HL-60/S4 treated with retinoic acid at 250 ng/mL for 4 days and 3 days (cell line): ENCODE data around the gene MORN4.

Experiments
- in situ Hi-C: fragments of 300-500 bp; cut with MboI; formaldehyde crosslinking; loops from 2 replicates; pipeline ENCODE4 v1.7.0; 2022; ENCODE audit warnings: low sequenced_read_pairs

MORN4 gene

DNA sequence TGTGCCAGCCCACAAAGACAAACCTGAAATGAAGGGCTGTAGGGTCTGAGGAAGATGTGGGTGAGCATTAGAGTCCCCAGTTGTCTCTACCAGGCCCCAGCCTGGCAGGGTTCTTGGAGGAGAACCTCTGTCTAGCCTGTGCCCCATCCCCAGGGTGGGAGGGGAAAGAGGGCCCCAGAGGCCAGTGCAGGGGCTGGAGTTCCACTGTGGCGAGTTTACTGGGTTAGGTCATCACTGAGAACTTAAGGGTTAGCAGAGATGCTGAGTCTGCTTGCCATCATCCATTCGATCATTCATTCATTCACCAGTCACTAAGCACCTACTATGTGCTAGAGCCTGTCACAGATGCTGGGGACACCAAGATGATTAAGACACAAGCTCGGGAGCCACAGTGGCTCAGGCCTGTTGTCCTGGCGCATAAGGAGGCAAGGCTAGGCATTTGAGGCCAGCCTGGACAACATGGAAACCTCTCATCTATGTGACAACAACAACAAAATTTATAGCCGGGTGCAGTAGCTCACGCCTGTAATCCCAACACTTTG, 58.1 kb downstream of the MORN4 start:
- in situ Hi-C loops = no loop called here

DNA sequence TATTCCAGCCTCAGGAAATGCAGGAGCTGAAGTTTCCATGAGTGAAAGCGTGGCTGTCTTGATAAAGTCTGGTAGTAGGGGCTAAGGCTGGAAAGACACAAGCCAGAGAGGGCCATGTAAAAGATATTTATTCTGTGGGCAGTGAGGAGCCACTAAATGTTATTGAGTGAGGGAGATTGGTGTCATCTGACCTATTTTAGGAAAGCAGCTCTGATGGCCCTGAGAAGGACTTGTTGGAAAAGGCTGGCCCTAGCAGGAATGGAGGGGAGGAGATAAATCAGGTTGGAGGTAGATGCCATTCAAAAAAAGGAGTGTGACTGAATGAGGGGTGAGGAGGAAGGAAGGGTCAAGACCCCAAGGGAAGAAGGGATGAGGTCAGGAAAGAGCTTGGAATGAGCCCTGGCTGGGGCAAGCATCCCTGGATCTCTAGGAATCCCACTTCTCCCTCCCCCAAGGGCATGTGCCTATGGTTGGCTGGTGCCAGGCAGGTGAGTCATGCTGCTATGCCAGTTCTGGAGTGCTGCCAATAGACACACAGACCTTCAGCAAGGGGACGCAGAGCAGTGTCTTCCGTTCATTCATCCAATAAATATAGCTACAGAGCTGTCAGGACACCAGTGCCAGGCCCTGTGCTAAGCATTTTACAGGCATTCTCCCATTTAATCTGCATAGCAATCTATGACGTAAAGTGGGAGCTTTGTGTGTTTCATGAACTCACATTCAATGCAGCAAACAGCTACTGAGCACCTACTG, 58.8 kb downstream of the MORN4 start:
- in situ Hi-C loops = no loop called here

DNA sequence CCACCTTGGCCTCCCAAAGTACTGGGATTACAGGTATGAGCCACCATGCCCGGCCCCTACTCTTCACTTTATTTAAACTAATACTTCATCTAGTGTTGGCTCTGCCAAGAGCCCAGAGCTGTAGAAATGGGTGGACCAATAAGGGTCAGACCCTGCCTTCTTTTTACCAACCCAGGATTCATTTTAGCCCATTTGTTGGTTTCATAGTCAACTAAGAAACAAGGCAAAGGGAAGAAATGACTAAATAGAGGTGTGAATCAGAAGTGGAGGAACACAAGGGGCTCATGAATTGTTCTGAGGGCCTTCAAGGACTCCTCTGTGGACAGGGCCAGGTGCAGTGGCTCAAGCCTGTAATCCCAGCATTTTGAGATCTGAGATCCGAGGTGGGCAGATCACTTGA, 59.6 kb downstream of the MORN4 start:
- in situ Hi-C loops = no loop called here

DNA sequence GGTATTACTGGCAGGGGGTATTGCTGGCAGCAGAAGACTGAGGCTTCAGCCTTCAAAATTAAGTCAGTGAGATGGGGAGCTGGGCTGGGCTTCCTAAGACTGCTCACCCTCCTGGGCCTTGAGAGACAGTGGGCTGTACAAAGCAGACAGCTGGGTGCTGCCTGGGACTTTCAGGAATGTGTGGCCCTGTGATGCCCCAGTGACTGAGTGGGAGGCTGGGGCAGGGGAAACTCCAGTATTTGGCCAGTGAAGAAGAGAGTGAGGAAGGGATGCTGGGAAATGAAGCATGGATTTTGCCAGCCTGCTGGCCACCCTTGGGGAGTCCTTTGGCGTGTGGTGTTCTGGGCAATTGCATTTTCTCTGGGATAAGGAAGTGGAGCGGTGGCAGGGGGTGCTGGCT, 60.3 kb downstream of the MORN4 start:
- in situ Hi-C loops = no loop called here

DNA sequence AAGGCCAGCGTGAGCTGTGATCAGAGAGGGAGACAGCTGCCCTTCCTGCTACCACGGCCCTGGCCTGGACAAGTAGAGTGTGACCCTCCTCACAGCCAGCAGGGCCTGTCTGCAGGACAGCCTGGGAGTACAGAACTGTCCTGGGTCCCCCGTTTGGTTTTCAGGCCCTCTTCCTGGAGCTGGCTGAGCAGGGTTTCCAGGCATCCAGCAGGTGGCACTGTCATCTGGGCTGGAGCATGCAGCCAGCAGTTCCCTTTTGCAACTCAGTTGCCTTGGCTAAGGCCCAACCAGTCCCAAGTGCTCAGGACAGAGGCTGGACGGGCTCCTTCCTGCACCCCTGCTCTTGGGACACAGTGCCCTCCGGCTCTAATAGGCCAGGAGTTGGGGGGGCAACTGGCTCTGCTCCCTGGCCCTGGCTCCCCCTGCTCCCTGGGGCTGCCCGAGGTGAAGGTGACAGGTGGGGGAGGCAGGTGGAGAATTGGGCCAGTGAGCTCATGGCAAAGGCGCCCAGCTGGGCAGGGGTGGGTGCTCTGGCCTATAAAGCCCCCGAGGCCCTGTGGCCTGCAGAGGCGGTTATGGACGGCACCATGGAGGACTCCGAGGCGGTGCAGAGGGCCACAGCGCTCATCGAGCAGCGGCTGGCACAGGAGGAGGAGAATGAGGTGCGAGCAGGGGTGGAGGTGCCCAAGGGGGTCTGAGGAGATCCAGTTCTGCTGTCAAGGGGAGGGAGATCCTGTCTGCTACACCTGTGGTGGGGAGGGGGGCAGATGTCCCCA, 60.9 kb downstream of the MORN4 start, which contains the start of gene ANKRD2:
TSS of gene ANKRD2 (plus strand) at position 566 of the 776 bp plus-strand sequence. CDS start at position 576, 10 bp downstream.
- in situ Hi-C loops = no loop called here

DNA sequence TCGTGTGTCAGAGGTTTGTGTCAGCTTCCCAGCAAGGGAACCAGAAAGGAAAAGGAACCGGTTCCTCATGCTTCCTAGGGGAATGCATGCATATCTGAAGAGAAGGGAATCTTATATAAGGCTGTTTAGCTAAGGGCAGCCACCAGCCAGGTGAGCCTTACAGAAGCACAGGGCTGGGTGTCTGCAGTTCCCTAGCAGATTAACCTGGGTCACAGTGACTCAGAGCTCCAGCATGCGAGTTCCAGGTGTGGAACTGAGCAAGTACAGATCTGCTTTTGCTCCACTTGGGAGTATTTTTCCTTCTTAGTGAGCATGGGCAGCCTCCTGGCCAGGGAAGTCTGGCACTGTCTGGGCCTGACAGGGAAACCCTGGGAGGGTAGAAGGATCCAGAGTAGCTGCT, 61.7 kb downstream of the MORN4 start:
- in situ Hi-C loops = no loop called here

DNA sequence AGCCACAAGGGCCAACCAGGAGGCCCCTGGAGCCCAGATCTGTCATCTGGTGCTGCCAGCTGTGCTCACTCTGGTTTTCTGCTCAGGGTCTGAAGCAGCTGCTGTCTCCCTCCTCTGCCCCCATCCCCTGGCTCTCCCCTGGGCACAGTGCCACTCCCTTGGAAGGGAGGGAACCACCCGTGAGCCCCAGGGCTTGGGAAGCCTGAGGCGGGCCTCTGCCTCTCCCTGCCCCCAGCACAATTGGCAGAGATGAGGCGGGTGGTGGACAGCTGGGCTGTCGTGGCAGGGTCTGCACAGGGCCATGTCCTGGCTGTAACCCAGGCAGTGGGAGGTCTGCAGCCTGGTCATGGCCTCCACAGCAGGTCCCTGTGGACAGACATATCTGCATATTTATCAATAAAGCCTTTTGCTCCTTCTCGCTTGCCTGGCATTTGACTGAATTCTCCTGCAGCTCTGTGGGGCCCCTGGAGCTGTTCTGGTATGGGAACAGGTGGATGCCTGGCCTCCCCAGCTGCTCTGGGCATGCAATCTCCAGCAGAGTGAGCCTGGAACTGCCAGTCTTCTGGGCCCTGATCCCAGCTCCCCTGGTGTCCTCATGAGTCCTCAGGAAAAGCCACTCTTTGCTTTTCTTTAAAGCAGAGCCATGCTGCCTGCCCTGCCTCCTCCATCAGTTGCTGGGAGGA, 62.4 kb downstream of the MORN4 start:
- in situ Hi-C loops = no loop called here

DNA sequence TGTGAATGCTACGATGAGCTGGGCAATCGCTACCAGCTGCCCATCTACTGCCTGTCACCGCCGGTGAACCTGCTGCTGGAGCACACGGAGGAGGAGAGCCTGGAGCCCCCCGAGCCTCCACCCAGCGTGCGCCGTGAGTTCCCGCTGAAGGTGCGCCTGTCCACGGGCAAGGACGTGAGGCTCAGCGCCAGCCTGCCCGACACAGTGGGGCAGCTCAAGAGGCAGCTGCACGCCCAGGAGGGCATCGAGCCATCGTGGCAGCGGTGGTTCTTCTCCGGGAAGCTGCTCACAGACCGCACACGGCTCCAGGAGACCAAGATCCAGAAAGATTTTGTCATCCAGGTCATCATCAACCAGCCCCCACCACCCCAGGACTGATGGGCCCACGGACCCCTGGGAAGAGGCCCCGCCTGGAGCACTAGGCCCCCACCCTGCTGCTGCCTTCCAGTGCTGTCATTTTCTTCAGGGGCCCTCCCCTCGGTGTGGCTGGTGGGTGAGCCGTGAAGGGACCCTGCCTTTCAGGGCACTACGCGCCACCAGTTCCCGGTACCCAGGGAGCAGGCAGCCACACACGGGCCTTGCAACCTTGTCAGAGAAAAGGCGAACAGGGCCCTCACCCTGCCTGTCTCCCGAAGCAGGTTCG, 63.0 kb downstream of the MORN4 start:
- in situ Hi-C loops = no loop called here

DNA sequence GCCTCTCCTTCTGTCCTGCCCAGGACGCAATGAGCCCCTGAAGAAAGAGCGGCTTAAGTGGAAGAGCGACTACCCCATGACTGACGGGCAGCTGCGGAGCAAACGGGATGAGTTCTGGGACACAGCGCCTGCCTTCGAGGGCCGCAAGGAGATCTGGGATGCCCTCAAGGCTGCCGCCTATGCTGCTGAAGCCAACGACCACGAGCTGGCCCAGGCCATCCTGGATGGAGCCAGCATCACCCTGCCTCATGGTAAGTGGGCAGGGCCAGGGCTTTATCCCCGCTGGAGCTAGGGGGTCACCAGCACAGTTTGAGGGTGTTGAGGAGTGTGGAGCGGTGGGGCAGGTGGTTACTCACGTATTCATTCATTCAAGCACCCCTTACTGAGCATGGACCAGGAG, 65.4 kb downstream of the MORN4 start:
- in situ Hi-C loops = no loop called here

DNA sequence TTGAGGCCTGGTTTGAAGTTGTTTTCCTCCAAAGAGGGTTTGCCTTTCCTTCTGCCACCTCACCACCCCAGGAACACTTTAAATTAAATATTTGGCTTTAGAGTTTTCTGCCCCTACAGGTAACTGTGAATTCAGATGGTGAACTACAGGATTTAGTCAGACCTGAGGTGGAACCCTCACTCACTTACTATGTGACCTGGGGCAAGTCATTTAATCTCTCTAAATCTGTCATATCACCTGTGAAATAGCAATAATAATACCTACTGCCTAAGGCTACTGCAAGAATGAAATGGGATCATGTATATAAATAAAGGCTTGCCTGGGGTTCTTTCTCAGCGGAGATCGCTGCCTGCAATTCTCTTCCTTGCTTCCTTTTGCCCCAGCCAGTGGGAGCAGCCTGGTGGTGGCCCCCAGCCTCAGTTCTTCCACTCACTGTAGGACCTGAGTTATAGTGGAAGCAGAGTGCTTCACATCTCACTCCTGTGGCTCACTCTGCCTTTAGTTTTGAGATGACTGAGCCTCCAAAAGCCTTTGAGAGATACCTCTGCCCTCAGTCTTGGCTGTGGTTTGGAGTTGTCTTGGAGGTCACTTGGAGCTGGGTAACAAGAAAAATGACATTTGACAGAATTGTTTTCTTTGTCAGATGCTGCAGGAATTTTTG, 66.8 kb downstream of the MORN4 start:
- in situ Hi-C loops = no loop called here

DNA sequence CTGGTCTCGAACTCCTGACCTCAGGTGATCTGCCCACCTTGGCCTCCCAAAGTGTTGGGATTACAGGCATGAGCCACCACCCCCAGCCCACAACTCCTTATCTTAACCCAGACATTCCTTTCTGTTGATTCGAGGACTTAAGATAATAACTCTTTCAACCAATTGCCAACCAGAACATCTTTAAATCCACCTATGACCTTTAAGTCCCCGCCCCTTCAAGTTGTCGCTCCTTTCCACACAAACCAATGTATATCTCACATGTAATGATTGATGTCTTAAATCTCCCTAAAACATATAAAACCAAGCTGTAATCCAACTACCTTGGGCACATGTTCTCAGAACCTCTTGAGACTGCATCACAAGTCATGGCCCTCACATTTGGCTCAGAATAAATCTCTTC, 68.5 kb downstream of the MORN4 start:
- in situ Hi-C loops = no loop called here
